HCT116 (cell line): ENCODE measurements around the gene MBP.

ENCODE experiments used
- CTCF ChIP-seq, 3 experiments: fragments of 200-600 bp in 1 of 3; sonication (generic) in 1 of 3; IDR thresholded peaks in 2 of 3; conservative IDR thresholded peaks in 1 of 3; 2 replicates each; pipeline ENCODE4 v1.5.1; 2012 to 2017; ENCODE audit warnings: low read depth in 2 of 3, low read length in 2 of 3, antibody characterized with exemption in 1 of 3, borderline replicate concordance in 1 of 3, control low read depth in 1 of 3, mild to moderate bottlenecking in 1 of 3, mixed read lengths in 1 of 3, mixed run types in 1 of 3, moderate library complexity in 1 of 3; ENCODE audit not compliant: insufficient read depth in 1 of 3
- ELF1 ChIP-seq: IDR thresholded peaks from 2 replicates; pipeline ENCODE4 v1.6.1; 2012; ENCODE audit warnings: low read depth, borderline replicate concordance
- EZH2 ChIP-seq: fragments of 200-600 bp; sonication (generic); IDR thresholded peaks from 2 replicates; pipeline ENCODE4 v1.6.1; 2017; ENCODE audit warnings: antibody characterized with exemption, mixed run types
- POLR2A ChIP-seq: IDR thresholded peaks from 2 replicates; pipeline ENCODE4 v1.7.0; 2011; ENCODE audit warnings: borderline replicate concordance; ENCODE audit not compliant: insufficient read depth, insufficient read length; ENCODE audit errors: extremely low read depth
- POLR2AphosphoS5 ChIP-seq: IDR thresholded peaks from 2 replicates; pipeline ENCODE4 v1.6.1; 2011; ENCODE audit warnings: mild to moderate bottlenecking, low read depth, low read length, moderate library complexity
- SIN3A ChIP-seq: IDR thresholded peaks from 2 replicates; pipeline ENCODE4 v1.6.1; 2012; ENCODE audit warnings: low read depth
- SP1 ChIP-seq: IDR thresholded peaks from 2 replicates; pipeline ENCODE4 v1.6.1; 2012; ENCODE audit warnings: low read depth
- ZNF274 ChIP-seq: fragments of 200-500 bp; sonication (Bioruptor generic); IDR thresholded peaks from 2 replicates; pipeline ENCODE4 v1.6.1; 2014; ENCODE audit warnings: mild to moderate bottlenecking, low read depth, low read length, inconsistent platforms
- TF ChIP-seq, protein P1 (sequence below): IDR thresholded peaks from 2 replicates; pipeline ENCODE4 v1.6.1; 2012
- TF ChIP-seq, protein P2 (sequence below): IDR thresholded peaks from 2 replicates; pipeline ENCODE4 v1.6.1; 2011; ENCODE audit warnings: mild to moderate bottlenecking, low read length, moderate library complexity; ENCODE audit not compliant: insufficient replicate concordance; ENCODE audit errors: extremely low read depth

GRCh38 chr18:77155031-77155430, 22.4 kb upstream of the MBP start:
- TF ChIP-seq CTCF (IDR thresholded peaks at IDR 0.05 in 2 of 3, conservative IDR thresholded peaks at IDR 0.05 in 1 of 3; ENCODE audit: borderline replicate concordance in 1 of 3, insufficient read depth in 1 of 3, low read depth in 2 of 3, low read length in 2 of 3) (no peak), ZNF274 (no peak), SP1 (no peak), EZH2 (no peak), POLR2AphosphoS5 (no peak), ELF1 (no peak), SIN3A (no peak), POLR2A (no peak)
- TF ChIP-seq, protein P1, sequence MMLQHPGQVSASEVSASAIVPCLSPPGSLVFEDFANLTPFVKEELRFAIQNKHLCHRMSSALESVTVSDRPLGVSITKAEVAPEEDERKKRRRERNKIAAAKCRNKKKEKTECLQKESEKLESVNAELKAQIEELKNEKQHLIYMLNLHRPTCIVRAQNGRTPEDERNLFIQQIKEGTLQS = no peak
- TF ChIP-seq, protein P2, sequence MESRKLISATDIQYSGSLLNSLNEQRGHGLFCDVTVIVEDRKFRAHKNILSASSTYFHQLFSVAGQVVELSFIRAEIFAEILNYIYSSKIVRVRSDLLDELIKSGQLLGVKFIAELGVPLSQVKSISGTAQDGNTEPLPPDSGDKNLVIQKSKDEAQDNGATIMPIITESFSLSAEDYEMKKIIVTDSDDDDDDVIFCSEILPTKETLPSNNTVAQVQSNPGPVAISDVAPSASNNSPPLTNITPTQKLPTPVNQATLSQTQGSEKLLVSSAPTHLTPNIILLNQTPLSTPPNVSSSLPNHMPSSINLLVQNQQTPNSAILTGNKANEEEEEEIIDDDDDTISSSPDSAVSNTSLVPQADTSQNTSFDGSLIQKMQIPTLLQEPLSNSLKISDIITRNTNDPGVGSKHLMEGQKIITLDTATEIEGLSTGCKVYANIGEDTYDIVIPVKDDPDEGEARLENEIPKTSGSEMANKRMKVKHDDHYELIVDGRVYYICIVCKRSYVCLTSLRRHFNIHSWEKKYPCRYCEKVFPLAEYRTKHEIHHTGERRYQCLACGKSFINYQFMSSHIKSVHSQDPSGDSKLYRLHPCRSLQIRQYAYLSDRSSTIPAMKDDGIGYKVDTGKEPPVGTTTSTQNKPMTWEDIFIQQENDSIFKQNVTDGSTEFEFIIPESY = no peak
